ENCODE measurements around the gene OR14A16.

The OR14A16 gene

GRCh38 chr1:247862756-247863155 is 38.8 kb upstream of the OR14A16 start:
- Histone ChIP-seq H3K4me2 (ENCODE audit: low read depth, low read length, poor library complexity, severe bottlenecking) (no peak overlapping the region), H3F3A (ENCODE audit: insufficient read depth) (no peaks in the 10 kb centered on the region), H3K9me2 (replicated peaks; ENCODE audit: insufficient read depth, low read length) (no peaks in the 10 kb centered on the region), H4K20me1 (ENCODE audit: low read depth, low read length) (no peaks in the 10 kb centered on the region), H3K79me2 (ENCODE audit: insufficient read depth, low read length) (no peaks in the 10 kb centered on the region), H3K9ac (ENCODE audit: low read length) (no peak overlapping the region), H3K36me3 (ENCODE audit: low read length) (no peaks in the 10 kb centered on the region), H3K27me3 (ENCODE audit: low read length) (no peaks in the 10 kb centered on the region), H3K4me3 (ENCODE audit: insufficient read depth, low read length, poor library complexity, severe bottlenecking) (no peak overlapping the region), H2AFZ (ENCODE audit: low read depth, low read length, severe bottlenecking) (no peak overlapping the region), H3K27ac (ENCODE audit: low read depth, low read length) (no peak overlapping the region), H3K9me3 (ENCODE audit: insufficient read depth, low read length) (no peaks in the 10 kb centered on the region)
- TF ChIP-seq EZH2phosphoT487 (conservative IDR thresholded peaks at IDR 0.05; ENCODE audit: low read length) (no peak), CTCF (IDR thresholded peaks at IDR 0.05; ENCODE audit: insufficient read depth, low read length, poor library complexity, severe bottlenecking) (no peak)

- no peak overlapping the region for H3K27ac ChIP-seq (ENCODE audit: low read depth, low read length)
- no peak for TF ChIP-seq EZH2phosphoT487 (conservative IDR thresholded peaks at IDR 0.05; ENCODE audit: low read length)
- no peak for TF ChIP-seq CTCF (IDR thresholded peaks at IDR 0.05; ENCODE audit: insufficient read depth, low read length, poor library complexity, severe bottlenecking)
- H4K20me1 ChIP-seq (ENCODE audit: low read depth, low read length), result no peaks in the 10 kb centered on the region
- no peaks in the 10 kb centered on the region for H3K36me3 ChIP-seq (ENCODE audit: low read length)
- no peaks in the 10 kb centered on the region for H3K9me3 ChIP-seq (ENCODE audit: insufficient read depth, low read length)
- no peaks in the 10 kb centered on the region for H3F3A ChIP-seq (ENCODE audit: insufficient read depth)
- H3K9me2 ChIP-seq (replicated peaks; ENCODE audit: insufficient read depth, low read length), result no peaks in the 10 kb centered on the region
- H3K79me2 ChIP-seq (ENCODE audit: insufficient read depth, low read length), result no peaks in the 10 kb centered on the region
- no peak overlapping the region for H3K4me2 ChIP-seq (ENCODE audit: low read depth, low read length, poor library complexity, severe bottlenecking)
- no peak overlapping the region for H3K4me3 ChIP-seq (ENCODE audit: insufficient read depth, low read length, poor library complexity, severe bottlenecking)
- H3K27me3 ChIP-seq (ENCODE audit: low read length), result no peaks in the 10 kb centered on the region
- no peak overlapping the region for H2AFZ ChIP-seq (ENCODE audit: low read depth, low read length, severe bottlenecking)
- no peak overlapping the region for H3K9ac ChIP-seq (ENCODE audit: low read length)
Observed at GRCh38 chr1:247857985-247858619, 34.2 kb upstream of the OR14A16 start.

GRCh38 chr1:247857069-247857984 is 33.4 kb upstream of the OR14A16 start, which contains the start of gene TRIM58:
Gene TRIM58, plus strand, starts transcription at chr1:247857187. Its CDS starts 60 bp downstream, at chr1:247857247.
- Histone ChIP-seq H3K4me3 (ENCODE audit: insufficient read depth, low read length, poor library complexity, severe bottlenecking) (no peak within 1 kb of the TSS), H3F3A (ENCODE audit: insufficient read depth) (no peaks in the 10 kb centered on the region), H3K27ac (ENCODE audit: low read depth, low read length) (no peak within 1 kb of the TSS), H3K9me2 (replicated peaks; ENCODE audit: insufficient read depth, low read length) (no peaks in the 10 kb centered on the region), H3K9ac (ENCODE audit: low read length) (no peak within 1 kb of the TSS), H3K79me2 (ENCODE audit: insufficient read depth, low read length) (no peaks in the 10 kb centered on the region), H3K36me3 (ENCODE audit: low read length) (no peaks in the 10 kb centered on the region), H4K20me1 (ENCODE audit: low read depth, low read length) (no peaks in the 10 kb centered on the region), H3K9me3 (ENCODE audit: insufficient read depth, low read length) (no peaks in the 10 kb centered on the region), H3K4me2 (ENCODE audit: low read depth, low read length, poor library complexity, severe bottlenecking) (no peak within 1 kb of the TSS), H3K27me3 (ENCODE audit: low read length) (no peaks in the 10 kb centered on the region), H2AFZ (ENCODE audit: low read depth, low read length, severe bottlenecking) (no peak within 1 kb of the TSS)
- TF ChIP-seq EZH2phosphoT487 (conservative IDR thresholded peaks at IDR 0.05; ENCODE audit: low read length) (no peak), CTCF (IDR thresholded peaks at IDR 0.05; ENCODE audit: insufficient read depth, low read length, poor library complexity, severe bottlenecking) (no peak)

Data from SU-DHL-6 (cell line).